Measurements from ENCODE around the gene SERINC5.

SERINC5 gene

GRCh38 chr5:80225934-80226326, 29.9 kb downstream of the SERINC5 start:
- H3K36me3 ChIP-seq = no peaks in the 10 kb centered on the region
- no peak overlapping the region for H3K4me3 ChIP-seq (ENCODE audit: low read depth in 1 of 2, low read length in 1 of 2)
- TF ChIP-seq, protein P1, sequence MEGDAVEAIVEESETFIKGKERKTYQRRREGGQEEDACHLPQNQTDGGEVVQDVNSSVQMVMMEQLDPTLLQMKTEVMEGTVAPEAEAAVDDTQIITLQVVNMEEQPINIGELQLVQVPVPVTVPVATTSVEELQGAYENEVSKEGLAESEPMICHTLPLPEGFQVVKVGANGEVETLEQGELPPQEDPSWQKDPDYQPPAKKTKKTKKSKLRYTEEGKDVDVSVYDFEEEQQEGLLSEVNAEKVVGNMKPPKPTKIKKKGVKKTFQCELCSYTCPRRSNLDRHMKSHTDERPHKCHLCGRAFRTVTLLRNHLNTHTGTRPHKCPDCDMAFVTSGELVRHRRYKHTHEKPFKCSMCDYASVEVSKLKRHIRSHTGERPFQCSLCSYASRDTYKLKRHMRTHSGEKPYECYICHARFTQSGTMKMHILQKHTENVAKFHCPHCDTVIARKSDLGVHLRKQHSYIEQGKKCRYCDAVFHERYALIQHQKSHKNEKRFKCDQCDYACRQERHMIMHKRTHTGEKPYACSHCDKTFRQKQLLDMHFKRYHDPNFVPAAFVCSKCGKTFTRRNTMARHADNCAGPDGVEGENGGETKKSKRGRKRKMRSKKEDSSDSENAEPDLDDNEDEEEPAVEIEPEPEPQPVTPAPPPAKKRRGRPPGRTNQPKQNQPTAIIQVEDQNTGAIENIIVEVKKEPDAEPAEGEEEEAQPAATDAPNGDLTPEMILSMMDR (IDR thresholded peaks at IDR 0.05) = no peak
- H3K4me1 ChIP-seq (ENCODE audit: control insufficient read depth in 1 of 2, insufficient read depth in 1 of 2, low read depth in 1 of 2, low read length in 1 of 2) = no peaks in the 10 kb centered on the region
- H3K27ac ChIP-seq = no peak overlapping the region
- H3K27me3 ChIP-seq = no peaks in the 10 kb centered on the region
- no peaks in the 10 kb centered on the region for H3K9me3 ChIP-seq

DNA sequence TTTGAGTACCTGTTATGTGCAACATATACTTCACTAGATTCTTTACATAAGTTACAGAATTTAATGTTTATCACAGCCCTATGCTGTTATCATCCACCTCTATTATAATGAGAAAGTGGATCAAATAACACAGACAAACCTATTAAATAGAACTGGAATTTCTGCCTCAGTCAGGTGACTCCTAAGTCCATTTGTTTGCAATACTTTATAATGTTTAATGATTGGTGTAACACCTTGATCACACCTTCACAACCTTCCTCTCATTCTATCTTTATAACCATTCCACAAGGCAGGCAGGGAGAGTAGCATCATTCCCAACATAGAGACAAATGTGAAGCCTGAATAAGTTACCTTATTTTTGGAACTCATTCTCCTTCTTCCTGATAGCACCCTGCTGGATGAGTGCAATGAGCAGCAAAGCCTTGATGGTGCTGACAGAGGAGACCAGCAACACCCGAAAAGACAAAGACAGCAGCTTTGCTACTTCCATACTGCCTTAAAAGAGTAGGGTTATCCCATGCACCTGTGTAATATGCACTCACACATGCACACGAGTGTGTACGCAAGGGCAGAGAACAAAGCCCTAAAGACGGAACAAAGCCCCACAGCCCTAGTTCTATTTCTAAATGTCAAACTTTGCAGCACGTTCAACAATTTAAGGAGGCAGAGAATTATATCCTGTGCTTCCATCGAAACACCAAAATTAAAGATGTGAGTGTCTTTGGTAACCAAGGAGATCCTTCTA, 30.5 kb downstream of the SERINC5 start:
- H3K4me1 ChIP-seq (ENCODE audit: control insufficient read depth in 1 of 2, insufficient read depth in 1 of 2, low read depth in 1 of 2, low read length in 1 of 2) = no peaks in the 10 kb centered on the region
- H3K27ac ChIP-seq = no peak overlapping the region
- no peak overlapping the region for H3K4me3 ChIP-seq (ENCODE audit: low read depth in 1 of 2, low read length in 1 of 2)
- no peaks in the 10 kb centered on the region for H3K27me3 ChIP-seq
- TF ChIP-seq, protein P1 (IDR thresholded peaks at IDR 0.05) = no peak
- H3K36me3 ChIP-seq = no peaks in the 10 kb centered on the region
- no peaks in the 10 kb centered on the region for H3K9me3 ChIP-seq

- Histone ChIP-seq H3K27ac (no peak overlapping the region), H3K36me3 (no peaks in the 10 kb centered on the region), H3K27me3 (no peaks in the 10 kb centered on the region), H3K4me1 (ENCODE audit: control insufficient read depth in 1 of 2, insufficient read depth in 1 of 2, low read depth in 1 of 2, low read length in 1 of 2) (no peaks in the 10 kb centered on the region), H3K9me3 (no peaks in the 10 kb centered on the region), H3K4me3 (ENCODE audit: low read depth in 1 of 2, low read length in 1 of 2) (no peak overlapping the region)
- TF ChIP-seq, protein P1 (IDR thresholded peaks at IDR 0.05) = no peak
Observed at GRCh38 chr5:80223561-80223960, 32.3 kb downstream of the SERINC5 start.

GRCh38 chr5:80220245-80220897, 35.5 kb downstream of the SERINC5 start:
- H3K27ac ChIP-seq = no peak overlapping the region

DNA sequence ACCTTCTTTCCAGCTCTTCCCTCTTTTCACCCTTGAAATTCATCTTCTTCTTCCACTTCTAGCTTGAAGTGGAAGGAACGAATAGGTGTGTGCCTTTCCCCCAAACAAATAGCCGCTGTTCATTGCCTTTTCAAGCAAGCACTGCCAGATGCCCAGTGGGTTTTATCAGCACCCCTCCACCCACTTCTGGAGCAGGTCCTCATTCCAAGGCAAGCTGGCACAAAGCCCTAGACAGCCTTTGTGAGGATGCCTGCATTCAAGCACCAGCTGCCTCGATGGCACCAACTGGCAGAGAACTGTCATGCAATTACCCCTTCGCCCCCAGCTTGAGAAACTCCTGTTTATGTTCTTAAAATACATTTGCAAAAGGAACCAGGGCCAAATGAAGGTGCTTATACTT, 36.5 kb downstream of the SERINC5 start:
- Histone ChIP-seq H3K27ac (no peak overlapping the region), H3K9me3 (no peaks in the 10 kb centered on the region), H3K4me1 (ENCODE audit: control insufficient read depth in 1 of 2, insufficient read depth in 1 of 2, low read depth in 1 of 2, low read length in 1 of 2) (peaks cover 11 to 19% of the 10 kb centered on the region in 2 experiments), H3K27me3 (no peaks in the 10 kb centered on the region), H3K4me3 (ENCODE audit: low read depth in 1 of 2, low read length in 1 of 2) (no peak overlapping the region), H3K36me3 (no peaks in the 10 kb centered on the region)
- TF ChIP-seq, protein P1 (IDR thresholded peaks at IDR 0.05) = no peak

More at GRCh38 chr5:80220245-80220897, 35.5 kb downstream of the SERINC5 start:
- H3K9me3 ChIP-seq = no peaks in the 10 kb centered on the region
- TF ChIP-seq, protein P1 (IDR thresholded peaks at IDR 0.05) = no peak
- H3K27me3 ChIP-seq = no peaks in the 10 kb centered on the region
- H3K4me1 ChIP-seq (ENCODE audit: control insufficient read depth in 1 of 2, insufficient read depth in 1 of 2, low read depth in 1 of 2, low read length in 1 of 2) = peaks cover 5 to 10% of the 10 kb centered on the region in 2 experiments
- H3K36me3 ChIP-seq = no peaks in the 10 kb centered on the region
- H3K4me3 ChIP-seq (ENCODE audit: low read depth in 1 of 2, low read length in 1 of 2) = no peak overlapping the region
